KOPT-K1 (cell line): ENCODE measurements around the gene DAP.

Experiments
- H3K27ac ChIP-seq: fragments of 200-600 bp; sonication (generic); 2 replicates; pipeline ENCODE4 v1.5.1; 2016; ENCODE audit warnings: antibody characterized with exemption, mild to moderate bottlenecking, low read depth, low read length; ENCODE audit not compliant: poor library complexity, severe bottlenecking
- H3K36me3 ChIP-seq: fragments of 200-600 bp; sonication (generic); 2 replicates; pipeline ENCODE4 v1.5.1; 2017; ENCODE audit warnings: antibody characterized with exemption, mild to moderate bottlenecking, low read length, moderate library complexity; ENCODE audit not compliant: insufficient read depth
- H3K9me3 ChIP-seq: fragments of 200-600 bp; sonication (generic); 2 replicates; pipeline ENCODE4 v1.5.1; 2017; ENCODE audit warnings: antibody characterized with exemption, low read length, mild to moderate bottlenecking; ENCODE audit not compliant: insufficient read depth, poor library complexity, severe bottlenecking

The DAP gene

DNA sequence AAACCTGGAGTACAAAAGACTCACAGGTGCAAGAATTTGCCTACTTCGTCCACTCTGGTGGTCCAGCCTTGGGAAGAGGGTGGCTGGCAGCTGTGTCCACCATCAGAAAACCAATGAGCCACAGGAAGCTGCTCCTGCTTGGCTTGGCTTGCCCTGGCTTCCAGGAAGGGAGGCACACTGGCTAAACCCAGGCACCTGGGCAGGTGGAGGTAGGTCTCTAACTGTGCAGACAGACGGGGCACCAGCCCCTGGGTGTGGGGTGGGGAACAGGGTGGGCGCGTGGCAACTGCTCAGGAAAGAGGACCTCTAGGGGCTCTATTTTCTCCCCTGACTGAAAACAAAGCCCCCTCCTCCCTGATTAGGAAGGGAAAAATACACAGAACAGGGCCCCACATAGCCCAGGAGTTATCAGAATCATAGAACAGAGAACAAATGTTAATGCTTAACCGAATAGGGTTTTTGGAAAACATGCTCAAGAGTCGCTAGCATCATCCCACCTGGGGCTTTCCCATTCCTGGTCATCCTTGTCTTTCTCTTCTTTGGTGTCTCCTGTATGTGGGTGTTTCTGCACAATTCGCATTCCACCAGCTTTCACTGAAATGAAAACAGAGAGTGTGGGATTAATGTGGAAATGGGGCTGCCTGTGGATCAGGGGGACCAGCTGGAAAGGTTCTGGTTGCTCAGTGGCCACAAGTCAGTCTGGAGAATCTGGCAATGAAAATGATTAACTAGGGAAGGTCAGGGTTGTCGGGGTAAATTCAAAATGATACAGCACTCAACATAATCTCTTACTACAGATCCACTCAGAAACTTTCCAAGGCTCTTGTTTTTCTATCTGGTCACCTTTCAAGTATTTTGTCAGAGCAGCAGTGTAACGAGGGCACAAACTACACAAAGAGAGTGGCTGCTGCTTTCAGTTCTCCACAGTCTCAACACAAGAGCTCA is 13.1 kb downstream of the DAP start:
- Histone ChIP-seq H3K9me3 (no peaks in the 10 kb centered on the region), H3K27ac (no peak overlapping the region), H3K36me3 (peaks cover 87% of the 10 kb centered on the region)

DNA sequence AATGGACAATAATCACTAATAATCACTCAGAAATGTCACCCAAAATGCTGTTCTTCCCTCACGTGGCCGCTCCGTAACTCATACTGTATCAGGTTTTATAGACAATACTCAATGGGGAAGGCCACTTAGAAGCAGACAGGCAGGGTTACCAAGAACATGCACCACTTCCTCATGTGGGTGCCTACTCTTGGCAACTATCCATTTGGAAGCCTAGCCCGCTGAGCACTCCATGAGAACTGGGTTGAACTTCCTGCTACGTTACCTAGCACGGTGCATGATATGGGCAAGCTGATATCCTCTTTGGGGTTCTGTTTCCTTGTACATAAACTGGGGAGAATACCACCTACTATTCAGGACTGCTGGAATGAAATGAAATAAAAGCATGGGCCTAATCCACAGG is 14.3 kb downstream of the DAP start:
- peaks cover 83% of the 10 kb centered on the region for H3K36me3 ChIP-seq
- H3K27ac ChIP-seq, result no peak overlapping the region
- no peaks in the 10 kb centered on the region for H3K9me3 ChIP-seq

DNA sequence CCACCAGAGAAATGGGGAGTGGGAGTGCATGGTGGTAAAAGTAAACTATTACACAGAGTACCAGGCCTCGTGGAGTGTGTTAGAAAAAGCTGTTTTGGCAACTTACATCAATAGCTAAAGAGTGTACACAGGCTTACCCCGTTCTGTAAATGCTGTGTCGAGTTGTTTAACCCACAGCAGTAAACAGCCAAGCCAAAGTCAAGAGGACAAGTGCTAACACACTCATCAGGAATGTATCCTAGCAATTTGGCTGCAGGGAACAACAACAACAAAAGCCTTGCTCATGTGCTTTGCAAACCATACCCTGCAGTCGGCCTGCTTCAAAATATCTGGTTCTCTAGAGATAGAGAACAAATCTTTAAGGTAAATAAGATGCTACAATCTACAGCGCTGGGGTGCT is 15.9 kb downstream of the DAP start:
- peaks cover 85% of the 10 kb centered on the region for H3K36me3 ChIP-seq
- H3K27ac ChIP-seq, result no peak overlapping the region
- peaks cover 2% of the 10 kb centered on the region for H3K9me3 ChIP-seq

DNA sequence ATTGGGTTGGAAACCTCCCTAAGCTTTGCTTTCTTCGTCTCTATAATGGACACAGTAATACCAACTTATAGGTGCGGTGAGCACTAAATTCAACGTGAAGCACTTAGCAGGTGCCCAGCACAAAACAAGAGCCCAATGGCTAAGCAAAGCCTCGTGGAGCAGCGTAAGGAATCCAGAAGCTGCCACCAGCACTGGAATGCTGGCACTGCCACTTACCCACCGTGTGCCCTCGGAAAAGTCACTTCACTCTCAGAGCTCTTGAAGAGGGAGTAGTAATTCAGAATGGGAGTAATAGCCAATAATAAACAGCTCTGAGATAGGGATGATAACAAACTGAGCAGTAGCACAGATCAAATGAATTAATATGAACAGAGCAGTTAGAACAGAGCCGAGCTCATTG is 16.4 kb downstream of the DAP start:
- no peak overlapping the region for H3K27ac ChIP-seq
- H3K36me3 ChIP-seq, result peaks cover 85% of the 10 kb centered on the region

DNA sequence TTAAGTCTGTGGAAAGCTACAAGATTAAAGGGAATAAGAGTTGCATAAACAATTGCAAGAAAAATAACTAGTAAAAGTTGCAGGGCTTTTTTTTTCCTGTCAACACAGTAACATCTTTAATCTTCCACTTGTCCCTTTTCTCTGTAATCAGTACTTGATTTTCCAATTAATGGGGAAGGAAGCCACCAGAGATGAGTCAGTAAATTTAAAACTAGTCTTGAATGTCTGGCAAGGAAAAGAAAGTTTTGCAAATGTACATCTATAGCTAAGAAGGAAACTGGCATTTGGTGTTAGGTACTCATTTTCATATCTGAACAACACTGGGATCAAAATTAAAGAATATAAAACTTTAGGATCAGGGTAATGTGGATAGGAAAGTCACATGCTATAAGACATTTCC is 17.1 kb downstream of the DAP start:
- Histone ChIP-seq H3K36me3 (peaks cover 84% of the 10 kb centered on the region), H3K9me3 (peaks cover 4% of the 10 kb centered on the region)

More for the DNA sequence above, 16.4 kb downstream of the DAP start:
- peaks cover 4% of the 10 kb centered on the region for H3K9me3 ChIP-seq

DNA sequence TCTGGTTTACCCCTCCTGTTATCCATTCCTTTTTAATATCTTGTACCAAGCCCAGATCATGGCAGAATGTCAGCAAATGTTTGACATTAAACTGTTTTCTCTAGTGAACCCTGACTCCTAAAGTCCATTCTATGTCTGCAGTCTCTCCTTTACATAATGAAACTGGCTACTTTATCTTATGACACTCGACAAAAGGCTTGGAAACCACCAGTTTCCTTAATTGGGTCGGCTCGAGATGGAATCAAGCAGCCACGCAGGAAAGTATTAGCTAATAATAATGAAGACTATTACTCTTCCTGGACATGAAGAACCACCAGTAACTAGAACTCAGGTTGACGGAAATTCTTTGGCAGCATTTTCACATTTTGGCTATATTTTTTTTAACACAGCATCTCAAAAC is 17.5 kb downstream of the DAP start:
- H3K9me3 ChIP-seq, result peaks cover 4% of the 10 kb centered on the region
- peaks cover 86% of the 10 kb centered on the region for H3K36me3 ChIP-seq

More for the DNA sequence above, 17.1 kb downstream of the DAP start:
- no peak overlapping the region for H3K27ac ChIP-seq

DNA sequence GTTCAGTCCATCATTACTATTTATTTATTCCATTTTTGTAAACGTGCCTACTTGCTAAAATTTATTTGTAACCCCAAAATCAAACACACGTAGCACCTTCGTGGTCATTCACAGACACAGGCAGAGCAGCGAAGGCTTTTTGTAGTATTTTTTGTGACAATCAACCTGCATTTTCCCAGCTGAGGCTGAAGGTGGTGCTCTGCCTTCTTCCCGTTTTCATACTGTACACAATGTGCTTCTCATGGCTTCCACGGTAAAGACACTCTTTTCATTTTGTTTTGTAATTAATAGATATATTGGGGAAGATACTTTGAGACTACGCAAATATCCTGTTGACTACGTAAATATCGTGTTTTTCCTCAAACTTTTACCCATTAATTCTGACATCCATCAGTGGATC is 19.4 kb downstream of the DAP start:
- Histone ChIP-seq H3K27ac (no peak overlapping the region), H3K9me3 (peaks cover 4% of the 10 kb centered on the region), H3K36me3 (peaks cover 81% of the 10 kb centered on the region)

More for the DNA sequence above, 17.5 kb downstream of the DAP start:
- no peak overlapping the region for H3K27ac ChIP-seq

DNA sequence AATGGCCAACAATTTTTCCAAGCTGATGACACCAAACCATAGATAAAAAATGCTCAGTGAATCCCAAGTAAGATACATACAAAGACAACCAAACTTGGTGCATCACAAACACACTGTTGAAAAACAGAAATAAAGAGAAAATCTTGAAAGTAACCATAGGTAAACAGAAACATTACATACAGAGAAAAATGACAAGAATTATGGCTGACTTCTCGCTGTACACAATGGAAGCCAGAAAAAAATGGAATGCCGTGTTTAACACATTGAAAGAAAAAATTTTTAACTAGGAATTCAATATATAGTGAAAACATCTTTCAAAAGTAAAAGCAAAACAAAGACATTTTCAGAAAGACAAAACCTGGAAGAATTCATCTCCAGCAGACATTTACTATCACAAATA is 20.6 kb downstream of the DAP start:
- no peak overlapping the region for H3K27ac ChIP-seq
- H3K9me3 ChIP-seq, result peaks cover 4% of the 10 kb centered on the region
- peaks cover 69% of the 10 kb centered on the region for H3K36me3 ChIP-seq

DNA sequence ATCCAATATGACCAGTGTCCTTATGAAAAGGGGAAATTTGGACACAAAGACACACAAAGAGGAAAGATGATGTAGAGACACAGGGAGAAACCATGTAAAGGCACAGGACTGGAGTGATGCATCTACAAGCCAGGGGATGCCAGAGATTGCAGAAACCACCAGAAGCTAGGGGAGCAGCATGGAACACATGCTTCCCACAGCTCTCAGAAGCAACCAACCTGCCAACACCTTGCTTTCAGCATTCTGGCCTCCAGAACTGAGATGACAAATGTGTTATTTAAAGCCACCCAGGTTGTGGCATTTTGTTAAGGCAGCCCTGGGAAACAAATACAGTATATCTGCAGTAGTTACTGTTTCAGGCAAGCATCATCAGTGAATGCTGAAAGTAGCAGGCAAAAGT is 23.2 kb downstream of the DAP start:
- Histone ChIP-seq H3K27ac (no peak overlapping the region), H3K9me3 (peaks cover 4% of the 10 kb centered on the region), H3K36me3 (peaks cover 60% of the 10 kb centered on the region)

DNA sequence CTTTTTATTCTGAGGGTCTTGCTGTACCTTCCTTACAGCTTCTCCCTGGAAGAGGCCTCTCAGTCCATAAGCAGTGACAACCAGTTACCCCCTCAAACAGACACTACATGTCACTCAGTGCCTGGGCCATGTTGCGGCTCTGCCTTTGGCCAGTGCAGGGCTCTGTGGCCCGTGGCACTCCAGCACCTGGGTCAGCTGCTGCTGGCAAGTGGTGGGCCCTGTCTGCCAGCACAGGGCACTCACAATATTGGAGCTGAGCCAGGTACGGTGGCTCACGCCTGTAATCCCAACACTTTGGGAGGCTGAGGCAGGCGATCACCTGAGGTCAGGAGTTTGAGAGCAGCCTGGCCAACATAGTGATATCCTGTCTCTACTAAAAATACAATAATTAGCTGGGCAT is 24.2 kb downstream of the DAP start:
- H3K27ac ChIP-seq, result no peak overlapping the region
- peaks cover 4% of the 10 kb centered on the region for H3K9me3 ChIP-seq
- peaks cover 66% of the 10 kb centered on the region for H3K36me3 ChIP-seq

DNA sequence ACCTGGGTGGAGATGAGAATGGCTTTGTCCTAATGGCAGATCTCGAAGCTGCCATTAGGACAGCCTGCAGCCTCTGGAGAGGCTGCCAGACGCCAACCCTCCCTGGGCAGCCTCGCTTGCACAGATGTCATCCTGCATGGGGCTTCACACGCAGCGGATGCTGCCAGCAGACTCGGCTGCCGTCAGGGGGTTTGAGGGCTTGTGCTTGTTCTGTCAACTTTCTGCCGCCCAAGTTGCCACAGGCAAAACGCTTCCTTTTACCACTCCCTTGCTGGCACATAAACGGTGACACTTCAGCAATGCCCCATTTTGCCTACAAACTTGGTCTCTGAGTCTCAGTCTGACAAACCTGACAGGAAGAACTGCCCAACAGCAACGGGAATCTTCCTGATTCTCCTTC is 24.7 kb downstream of the DAP start:
- peaks cover 66% of the 10 kb centered on the region for H3K36me3 ChIP-seq
- H3K9me3 ChIP-seq, result peaks cover 4% of the 10 kb centered on the region
- H3K27ac ChIP-seq, result no peak overlapping the region

DNA sequence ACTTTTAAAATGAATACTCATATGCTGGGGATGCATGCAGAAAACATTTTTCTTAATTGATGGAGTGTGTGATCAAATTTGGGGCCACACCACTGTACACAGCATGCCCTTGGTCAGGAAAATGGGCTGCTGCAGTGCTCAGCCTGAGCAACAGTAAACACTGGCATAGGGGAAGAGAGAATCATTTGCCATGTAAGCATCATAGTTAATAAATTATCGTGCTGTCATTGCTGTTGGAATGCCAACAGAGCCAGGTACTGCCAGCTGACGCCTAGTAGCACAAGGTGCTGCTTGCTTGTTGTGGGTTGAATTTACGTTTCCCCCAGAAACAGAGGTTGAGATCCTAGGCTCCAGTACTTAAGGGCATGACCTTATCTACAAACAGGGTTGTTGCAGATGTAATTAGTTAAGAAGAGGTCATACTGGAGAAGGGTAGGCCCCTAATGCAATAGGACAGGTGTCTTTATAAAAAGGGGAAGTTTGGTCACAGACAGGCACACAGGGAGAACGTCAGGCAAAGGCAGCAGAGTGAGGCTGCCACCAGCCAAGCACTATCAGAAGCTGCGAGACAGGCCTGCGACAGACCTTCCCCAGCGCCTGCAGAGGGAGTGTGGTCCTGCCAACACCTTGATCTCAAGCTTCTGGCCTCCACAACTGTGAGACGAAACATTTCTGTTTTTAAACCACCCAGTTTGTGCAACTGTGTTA is 25.3 kb downstream of the DAP start:
- H3K36me3 ChIP-seq, result peaks cover 62% of the 10 kb centered on the region
- H3K9me3 ChIP-seq, result peaks cover 4% of the 10 kb centered on the region
- H3K27ac ChIP-seq, result no peak overlapping the region

DNA sequence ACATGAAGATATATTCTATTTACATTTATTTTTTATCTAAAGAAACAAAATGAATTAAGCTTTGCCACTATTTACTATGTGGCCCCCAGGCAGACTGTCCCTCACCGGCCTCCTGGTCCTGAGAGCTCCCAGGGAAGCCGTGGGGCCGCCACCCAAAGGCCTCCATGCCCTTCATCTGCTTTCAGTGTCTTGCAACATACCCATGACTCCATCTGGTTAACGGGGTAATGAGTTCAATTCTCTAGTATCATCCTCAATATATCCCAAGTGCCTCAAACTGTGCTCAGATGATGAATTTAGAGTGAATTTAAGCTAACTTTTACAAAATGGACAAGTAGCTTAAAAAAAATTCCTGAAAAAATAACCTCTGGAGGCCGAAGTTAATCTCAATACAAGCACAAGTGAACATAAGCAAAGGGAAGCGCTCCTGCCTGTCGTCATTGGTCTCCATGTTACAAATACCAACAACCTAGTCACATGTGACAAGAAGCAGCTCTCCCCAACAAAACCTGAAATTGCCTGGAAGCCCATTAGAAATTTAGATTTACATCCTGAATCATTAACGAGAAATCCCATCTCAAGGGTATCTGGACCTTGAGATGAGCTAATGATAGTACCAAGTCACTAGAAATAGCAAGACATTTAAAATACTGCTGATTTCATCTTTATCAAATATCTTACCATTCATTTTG is 26.1 kb downstream of the DAP start:
- H3K36me3 ChIP-seq, result peaks cover 55% of the 10 kb centered on the region
- peaks cover under 1% of the 10 kb centered on the region for H3K9me3 ChIP-seq
- H3K27ac ChIP-seq, result no peak overlapping the region

DNA sequence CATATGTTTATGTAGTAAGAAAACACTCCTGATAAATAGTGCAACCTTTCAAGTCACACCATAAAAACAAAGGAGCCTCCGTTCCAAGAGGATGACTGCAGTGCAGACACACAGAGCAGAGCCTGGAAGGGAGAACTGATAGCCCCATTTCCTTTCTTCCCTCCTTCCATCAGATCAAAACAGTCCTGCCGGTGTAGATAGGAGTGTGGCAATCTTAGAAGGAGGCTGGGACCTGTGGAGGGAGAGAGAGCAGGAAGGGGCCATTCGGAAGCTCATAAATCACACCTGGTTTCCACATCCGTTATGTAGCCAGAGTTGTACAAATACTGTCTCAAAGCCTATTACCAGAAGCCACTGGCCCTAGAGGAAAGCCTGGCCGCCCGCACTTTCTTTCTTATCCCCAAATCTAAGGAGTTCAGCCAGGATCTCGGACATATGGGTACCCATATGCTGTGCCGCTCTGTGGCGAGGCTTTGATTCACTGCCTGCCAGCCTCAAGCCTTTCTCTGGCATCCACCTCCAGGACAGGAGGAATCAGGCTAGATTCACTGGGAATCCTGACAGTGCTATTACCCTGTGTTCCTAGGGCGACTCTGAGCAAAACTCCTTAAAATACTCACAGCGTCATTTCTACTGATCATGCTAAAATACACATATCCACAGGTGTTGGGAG is 26.9 kb downstream of the DAP start:
- Histone ChIP-seq H3K27ac (no peak overlapping the region), H3K9me3 (no peaks in the 10 kb centered on the region), H3K36me3 (peaks cover 47% of the 10 kb centered on the region)

DNA sequence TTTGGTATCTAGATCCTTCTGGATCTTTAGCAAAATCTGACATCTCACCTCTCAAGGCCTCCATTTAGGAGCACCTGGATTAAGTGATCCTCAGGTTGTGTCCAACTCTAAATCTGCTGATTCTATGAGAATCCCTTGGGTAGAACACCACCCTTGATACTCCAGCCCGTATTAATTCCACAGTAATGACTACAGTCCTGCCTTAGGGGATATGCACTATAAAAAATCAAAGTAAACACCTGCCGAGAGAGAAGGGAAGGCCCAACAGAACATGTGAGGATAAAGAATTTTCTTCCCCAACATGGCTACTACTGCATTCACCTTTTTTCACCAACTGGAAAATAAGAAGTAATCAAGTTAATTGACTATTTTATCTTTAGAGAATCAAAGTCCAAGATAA is 27.6 kb downstream of the DAP start:
- H3K9me3 ChIP-seq, result no peaks in the 10 kb centered on the region
- no peak overlapping the region for H3K27ac ChIP-seq
- H3K36me3 ChIP-seq, result peaks cover 40% of the 10 kb centered on the region
